GM21515 (cell line): Measurements from ENCODE around the gene SLC39A11.

Experiments
- ATAC-seq: cut with Tn5 transposase; IDR thresholded peaks from one replicate; pipeline ENCODE4 v1.9.1; 2021; ENCODE audit not compliant: unreplicated experiment

Gene SLC39A11

DNA sequence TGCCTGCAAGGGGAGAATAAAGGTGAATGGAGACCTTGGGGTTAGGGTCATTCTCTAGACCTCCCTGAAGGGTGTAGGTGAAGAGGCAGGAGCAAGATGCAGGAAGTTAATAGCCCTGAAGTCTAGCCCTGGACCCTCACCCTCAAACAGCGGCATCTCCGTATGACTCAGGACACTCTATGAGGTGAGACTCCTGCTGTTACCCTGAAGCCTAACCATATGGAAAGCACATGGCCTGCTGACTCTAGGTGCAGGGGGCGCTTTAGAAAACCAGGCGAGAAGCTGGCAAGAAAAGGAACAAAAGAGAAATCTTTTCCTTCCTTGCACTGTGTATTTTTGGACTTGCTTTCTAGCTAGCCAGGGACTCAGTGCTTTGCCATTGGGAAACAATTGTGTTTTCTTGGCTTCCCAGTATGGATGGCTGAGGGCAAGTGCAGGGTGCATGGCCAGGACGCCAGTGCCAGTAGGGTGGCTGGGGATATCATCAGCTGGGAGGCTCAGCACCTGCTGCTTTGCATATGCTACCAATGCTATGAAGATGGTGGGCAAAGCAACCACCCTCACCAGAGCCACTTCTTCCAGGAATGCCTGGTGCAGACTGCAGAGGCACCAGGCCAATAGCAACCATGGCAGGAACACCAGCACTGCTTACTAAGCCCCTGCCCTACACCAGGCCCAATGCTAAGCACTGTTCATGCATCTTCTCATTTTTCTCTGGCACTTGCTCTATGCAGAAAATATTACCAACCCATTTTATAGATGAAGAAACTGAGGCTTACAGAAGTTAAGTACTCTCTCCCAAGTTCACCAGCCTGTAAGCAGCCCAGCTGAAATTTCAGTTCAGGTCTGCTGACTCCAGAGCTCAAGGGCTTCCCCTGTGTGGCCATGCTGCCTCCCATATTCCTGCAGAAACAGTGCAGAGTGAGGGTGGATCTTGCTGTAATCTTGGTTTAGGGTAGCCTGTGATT, 425.1 kb downstream of the SLC39A11 start:
- ATAC-seq = no peak

DNA sequence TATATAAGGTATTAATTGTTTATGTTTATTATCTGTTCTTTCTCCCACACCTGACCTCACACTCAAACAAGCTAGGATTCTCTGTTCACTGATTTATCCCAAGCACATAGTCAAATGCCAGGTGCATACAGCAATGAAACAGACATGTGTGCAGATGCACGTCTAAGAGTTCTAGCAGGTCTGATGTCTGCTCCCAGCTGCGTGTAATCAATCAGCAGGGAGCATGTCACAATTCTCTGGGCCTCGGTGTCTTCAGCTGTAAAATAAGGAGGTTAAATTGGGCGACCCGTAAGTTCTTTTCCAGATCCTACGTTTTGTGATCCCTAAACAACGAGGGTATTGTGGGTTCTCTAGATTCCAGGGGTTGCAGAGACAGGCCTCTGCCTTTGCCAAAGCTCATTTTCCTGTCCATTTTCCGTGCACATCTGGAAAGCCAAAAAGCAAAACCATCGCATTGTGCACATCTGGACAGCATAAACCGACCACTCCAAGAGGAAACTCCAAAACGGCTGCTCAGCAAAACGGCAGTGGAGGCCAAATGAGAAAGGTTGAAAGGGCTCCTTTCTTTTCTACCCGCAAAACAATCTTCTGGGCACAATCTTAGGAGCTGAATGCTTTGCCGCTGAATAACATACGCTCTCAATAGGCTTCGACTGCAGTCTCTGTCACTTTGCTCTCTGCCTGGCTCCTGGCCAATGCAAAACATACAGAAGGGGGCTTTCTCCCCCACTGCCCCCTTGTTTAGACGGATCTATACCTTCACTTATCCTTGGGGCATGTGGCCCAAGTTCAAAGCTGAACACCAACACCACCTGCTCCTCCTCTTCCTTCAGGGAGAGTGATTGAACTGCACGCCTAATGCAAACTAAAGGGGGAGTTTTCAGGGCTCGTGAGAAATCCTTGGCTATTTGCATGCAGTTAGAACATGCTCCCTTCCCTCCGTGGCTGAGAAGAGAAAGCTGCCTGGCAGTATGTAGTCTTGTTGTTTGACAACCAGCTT, 426.3 kb downstream of the SLC39A11 start:
- no peak for ATAC-seq

DNA sequence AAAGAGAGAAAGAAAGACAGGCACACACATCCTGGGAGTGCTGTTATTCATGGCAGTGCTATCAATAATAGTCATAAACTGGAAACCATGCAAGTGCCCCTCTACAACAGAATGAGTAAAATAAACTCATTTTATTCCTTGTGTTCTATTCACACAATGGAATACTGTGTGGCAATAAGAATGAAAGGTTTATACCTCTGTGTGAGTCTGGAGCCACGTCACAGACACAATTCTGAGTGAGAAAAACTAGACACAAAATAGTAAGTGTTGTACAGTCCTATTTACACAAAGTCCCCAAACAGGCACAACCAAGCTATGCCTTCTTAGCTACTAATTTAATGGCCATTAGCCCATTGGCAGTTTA, 429.7 kb downstream of the SLC39A11 start:
- no peak for ATAC-seq

DNA sequence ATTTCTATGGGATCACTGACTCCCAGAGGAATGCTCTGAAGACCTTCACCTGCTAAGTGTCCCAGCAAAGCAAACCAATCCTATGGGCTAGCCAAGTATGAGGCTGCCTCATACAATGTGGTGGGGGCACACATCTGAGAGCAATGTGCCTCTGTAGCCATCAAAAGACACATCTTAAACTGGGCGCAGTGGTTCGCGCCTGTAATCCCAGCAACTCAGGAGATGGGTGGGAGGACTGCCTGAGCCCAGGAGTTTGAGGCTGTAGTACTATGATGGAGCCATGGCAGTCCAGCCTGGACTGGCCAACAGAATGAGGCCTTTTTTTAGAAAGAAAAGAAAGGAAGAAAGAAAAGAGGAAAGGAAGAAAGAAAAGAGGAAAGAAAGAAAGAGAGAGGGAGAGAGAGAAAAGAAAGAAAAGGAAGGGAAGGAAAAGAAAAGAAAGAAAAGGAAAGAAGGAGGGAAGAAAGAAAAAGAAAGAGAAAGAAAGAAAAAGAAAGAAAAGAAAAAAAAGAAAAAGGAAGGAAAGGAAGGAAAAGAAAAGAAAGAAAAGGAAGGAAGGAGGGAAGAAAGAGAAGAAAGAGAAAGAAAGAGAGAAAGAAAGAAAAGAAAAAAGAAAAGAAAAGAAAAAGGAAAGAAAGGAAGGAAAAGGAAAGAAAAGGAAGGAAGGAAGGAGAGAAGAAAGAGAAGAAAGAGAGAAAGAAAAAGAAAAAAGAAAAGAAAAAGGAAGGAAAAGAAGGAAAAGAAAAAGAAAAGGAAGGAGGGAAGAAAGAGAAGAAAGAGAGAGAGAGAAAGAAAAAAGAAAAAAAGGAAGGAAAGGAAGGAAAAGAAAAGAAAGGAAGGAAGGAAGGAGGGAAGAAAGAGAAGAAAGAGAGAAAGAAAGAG, 430.3 kb downstream of the SLC39A11 start:
- no peak for ATAC-seq

DNA sequence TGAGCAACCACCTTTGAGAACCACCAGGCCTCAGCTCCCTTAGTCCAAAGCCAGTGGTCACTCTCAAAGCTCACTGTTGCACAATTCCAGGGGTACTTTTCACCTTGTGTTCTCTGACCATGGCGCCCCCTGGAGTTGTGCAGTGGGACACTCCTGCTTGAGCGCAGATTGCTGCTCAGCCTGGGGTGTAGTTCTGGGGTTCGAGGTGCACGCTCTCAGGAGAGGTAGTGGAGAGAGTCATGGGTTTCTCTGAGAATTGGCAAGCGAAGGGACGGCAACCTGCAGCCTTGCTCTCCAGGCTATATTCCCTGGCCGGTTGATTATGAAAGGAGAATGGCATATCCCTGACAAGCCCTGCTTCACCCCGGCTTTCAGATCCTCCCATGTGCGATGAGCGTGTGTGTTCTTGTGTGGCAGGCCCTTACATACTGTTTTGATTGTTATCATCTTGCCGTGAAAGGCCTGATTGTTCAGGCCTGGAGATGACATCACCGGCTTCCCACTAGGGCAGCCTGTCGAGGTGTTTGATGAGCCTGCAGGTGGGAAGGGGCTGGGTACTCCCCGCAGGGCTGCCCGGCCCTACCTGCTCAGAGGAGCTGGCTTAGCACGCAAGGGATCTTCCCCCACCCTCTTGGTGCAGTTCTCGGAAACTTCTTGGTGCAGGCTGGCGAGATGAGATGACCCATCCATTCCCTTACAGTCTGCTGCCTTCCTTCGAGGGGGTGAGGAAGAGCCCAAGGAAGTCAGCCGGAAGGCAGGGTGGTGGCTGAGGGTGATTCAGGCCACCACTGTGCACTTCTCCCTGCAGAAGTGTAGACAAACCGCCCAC, 431.2 kb downstream of the SLC39A11 start:
- ATAC-seq = no peak

GRCh38 chr17:72660274-72661115, 432.0 kb downstream of the SLC39A11 start:
- ATAC-seq = no peak

- no peak for ATAC-seq
These were observed 432.7 kb downstream of the SLC39A11 start for GRCh38 chr17:72659811-72660210.

- no peak for ATAC-seq
These were observed 433.8 kb downstream of the SLC39A11 start for GRCh38 chr17:72658675-72659074.

DNA sequence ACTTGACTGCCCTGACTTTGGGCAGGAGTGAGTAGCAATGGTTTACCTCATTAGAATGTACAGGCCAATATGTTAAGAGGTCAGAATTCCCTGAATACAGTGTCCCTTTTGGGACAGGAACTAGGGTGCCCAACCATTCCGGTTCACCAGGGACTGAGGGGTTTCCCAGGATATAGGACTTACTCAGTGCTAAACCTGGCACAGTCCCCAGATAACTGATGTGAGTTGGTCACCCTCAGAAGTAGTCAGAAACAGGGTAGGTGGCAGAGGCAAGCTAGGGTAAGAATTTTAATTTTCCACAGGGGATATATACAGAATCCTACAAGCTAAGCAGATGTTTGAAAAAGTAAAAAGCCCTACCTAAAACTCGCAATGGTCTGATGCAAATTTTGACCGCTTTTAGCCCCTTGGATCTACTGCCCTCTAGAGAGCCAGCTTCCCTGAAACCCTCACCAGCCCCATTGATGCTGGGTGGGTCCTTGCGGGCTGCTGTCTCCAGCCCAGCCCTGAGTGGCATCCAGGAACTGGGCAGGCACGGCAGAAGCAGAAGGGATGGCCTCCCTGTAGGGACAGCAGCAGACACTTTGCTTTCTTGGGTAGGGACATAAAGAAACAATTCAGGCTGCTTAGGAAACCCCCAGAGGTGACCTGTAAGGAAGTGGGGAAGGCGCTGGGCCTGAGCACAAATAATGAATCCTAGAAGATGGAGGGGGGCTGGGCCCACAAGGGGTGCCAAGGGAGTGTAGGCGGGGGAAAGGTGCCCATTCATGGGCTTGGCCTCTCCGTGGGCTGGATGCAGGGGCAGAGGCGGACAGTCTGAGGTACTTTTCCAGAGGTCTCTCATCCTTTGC, 434.8 kb downstream of the SLC39A11 start:
- no peak for ATAC-seq

GRCh38 chr17:72656130-72656763, 436.2 kb downstream of the SLC39A11 start:
- ATAC-seq = no peak

GRCh38 chr17:72654706-72655105, 437.8 kb downstream of the SLC39A11 start:
- no peak for ATAC-seq

GRCh38 chr17:72651988-72652387, 440.5 kb downstream of the SLC39A11 start:
- ATAC-seq = no peak

- ATAC-seq = no peak
These were observed 443.8 kb downstream of the SLC39A11 start for GRCh38 chr17:72648702-72649101.

DNA sequence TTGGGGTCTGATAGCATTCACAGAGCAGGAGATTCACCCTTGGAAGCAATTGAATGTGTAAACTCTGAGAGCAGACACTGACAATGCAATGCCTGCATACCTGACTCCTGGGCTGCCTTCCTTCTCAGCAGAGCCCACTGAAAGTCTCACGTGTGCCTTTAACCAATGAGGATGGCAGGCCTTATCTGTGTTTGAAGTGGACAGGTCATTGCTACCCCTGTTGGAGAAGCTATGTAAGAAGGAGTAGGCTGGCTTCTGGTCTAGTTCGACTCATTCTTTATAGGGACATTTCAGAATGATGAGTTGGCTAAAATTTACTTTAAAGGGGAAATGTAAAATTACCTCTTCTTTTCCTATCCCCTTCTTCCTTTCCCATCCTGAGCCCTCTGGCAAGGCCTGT, 446.3 kb downstream of the SLC39A11 start:
- no peak for ATAC-seq

GRCh38 chr17:72644492-72644891, 448.0 kb downstream of the SLC39A11 start:
- ATAC-seq = no peak

DNA sequence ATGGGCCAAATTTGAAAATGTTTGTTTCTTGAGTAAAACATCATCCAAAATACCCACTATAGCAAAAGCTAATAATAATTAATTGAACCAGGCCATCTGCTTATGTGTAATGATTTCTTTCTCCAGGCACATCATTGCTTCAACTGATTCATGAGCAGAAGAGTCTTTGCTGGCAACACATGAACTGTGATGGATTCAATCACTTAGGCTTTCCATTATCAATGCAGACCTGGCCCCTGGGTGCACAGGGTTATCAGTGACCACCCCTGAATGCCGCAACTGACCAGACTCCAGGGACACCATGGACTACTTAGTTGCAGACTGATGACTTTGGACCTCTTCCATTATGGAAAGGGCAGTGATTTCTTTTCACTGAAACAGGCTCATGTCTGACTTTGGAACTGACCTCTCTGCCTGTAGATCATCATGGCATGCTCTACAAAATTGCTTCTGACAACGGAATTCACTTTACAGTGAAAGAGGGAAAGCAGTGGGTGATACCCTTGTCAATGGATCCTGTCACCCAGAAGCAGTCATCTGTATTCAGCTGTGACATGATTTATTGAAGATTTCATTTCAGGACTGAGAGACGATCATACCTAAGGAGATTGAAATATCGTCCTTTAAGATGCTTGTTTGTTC, 448.8 kb downstream of the SLC39A11 start:
- no peak for ATAC-seq

GRCh38 chr17:72642720-72643119, 449.8 kb downstream of the SLC39A11 start:
- no peak for ATAC-seq
